ENCODE results near the gene CYP4B1.
"Not testable (repeated sequence)": the region's sequence is repeated elsewhere in the genome, so short reads cannot be mapped to it uniquely, and the experiment has no call there.

The CYP4B1 gene

GRCh38 chr1:46817814-46818213 is 19.0 kb downstream of the CYP4B1 start:
- DNase-seq = no peak

- DNase-seq = no peak
Observed at GRCh38 chr1:46818591-46818990, 19.7 kb downstream of the CYP4B1 start.

- no peak for DNase-seq
Observed at GRCh38 chr1:46819335-46819734, 20.5 kb downstream of the CYP4B1 start.

- DNase-seq = no peak
Observed at GRCh38 chr1:46820076-46820475, 21.2 kb downstream of the CYP4B1 start.

GRCh38 chr1:46820560-46821060 is 21.8 kb downstream of the CYP4B1 start:
- DNase-seq = no peak

GRCh38 chr1:46822248-46822826 is 23.5 kb downstream of the CYP4B1 start:
- no peak for DNase-seq

- no peak for DNase-seq
Observed at GRCh38 chr1:46823151-46823550, 24.3 kb downstream of the CYP4B1 start.

GRCh38 chr1:46826892-46827291 is 28.0 kb downstream of the CYP4B1 start:
- DNase-seq = not testable (repeated sequence)

- no peak for DNase-seq
Observed at GRCh38 chr1:46830665-46831322, 31.9 kb downstream of the CYP4B1 start.

GRCh38 chr1:46835469-46835868 is 36.6 kb downstream of the CYP4B1 start:
- DNase-seq = not testable (repeated sequence)

GRCh38 chr1:46846386-46846785 is 47.5 kb downstream of the CYP4B1 start:
- not testable (repeated sequence) for DNase-seq

- not testable (repeated sequence) for DNase-seq
Observed at GRCh38 chr1:46857660-46858065, 58.8 kb downstream of the CYP4B1 start.

GRCh38 chr1:46862348-46862747 is 63.5 kb downstream of the CYP4B1 start:
- no peak for DNase-seq

All from CD4-positive, alpha-beta T cell treated with Interleukin-17A for 4 hours (primary cell).